Prostate gland (tissue), 2 donors: ENCODE data around the gene IL21R. TPM values are rescaled to one million over a fixed set of nuclear protein-coding genes. Genes with fewer than 3 reads are reported as not detected.
"Not testable (repeated sequence)": the region's sequence is repeated elsewhere in the genome, so short reads cannot be mapped to it uniquely, and the experiment has no call there.

Experiments used
- DNase-seq: peaks from one replicate; pipeline ENCODE4 v3.0.0-alpha.2; 2019; ENCODE audit warnings: low spot score
- H3K27ac ChIP-seq, 2 donors: fragments of 200-600 bp; sonication (generic); 2 replicates each; pipeline ENCODE4 v1.5.1; 2017 to 2019
- H3K27me3 ChIP-seq: fragments of 200-600 bp; sonication (generic); replicated peaks from 2 replicates; pipeline ENCODE4 v1.5.1; 2019; ENCODE audit not compliant: insufficient read depth
- H3K36me3 ChIP-seq, 2 donors: fragments of 200-600 bp; sonication (generic); 1 replicate in 1 of 2; 2 replicates in 1 of 2; pipeline versions ENCODE4 v1.5.1 to v1.8.1; 2017 to 2019
- H3K4me1 ChIP-seq: fragments of 200-600 bp; sonication (generic); replicated peaks from 2 replicates; pipeline ENCODE4 v1.5.1; 2019
- H3K4me3 ChIP-seq, 2 donors: fragments of 200-600 bp; sonication (generic); 2 replicates each; pipeline ENCODE4 v1.5.1; 2017 to 2019
- H3K9me3 ChIP-seq: fragments of 200-600 bp; sonication (generic); 2 replicates; pipeline ENCODE4 v1.5.1; 2017
- POLR2A ChIP-seq: fragments of 450-650 bp; IDR thresholded peaks from one replicate; pipeline ENCODE4 v1.6.1; 2016; ENCODE audit warnings: antibody characterized with exemption, mild to moderate bottlenecking
- POLR2AphosphoS5 ChIP-seq: sonication (generic); formaldehyde crosslinking; IDR thresholded peaks from one replicate; pipeline ENCODE4 v1.6.1; 2017; ENCODE audit warnings: antibody characterized with exemption
- WGBS: methylation state at CpG from one replicate; pipeline ENCODE4 v1.1.5; 2018; 5-methylcytosine and 5-hydroxymethylcytosine counted together
- intact Hi-C: fragments of 100-400 bp; cut with DNase I; formaldehyde crosslinking; loops from one replicate; pipeline ENCODE4 v1.14.2; 2022
- total RNA-seq, 2 donors: library from RNA; depleted of rRNA; stranded (reverse); fragments of >200 nt; gene quantifications; one replicate each; pipeline ENCODE4 v1.1.0, GENCODE V29; 2016
- TF ChIP-seq, protein P1 (sequence below), 4 experiments: fragments of 200-600 bp in 2 of 4; fragments of 450-650 bp in 2 of 4; sonication (generic) in 2 of 4; IDR thresholded peaks; 1 replicate in 3 of 4; 2 replicates in 1 of 4; pipeline ENCODE4 v1.5.1; 2016 to 2019; ENCODE audit warnings: antibody characterized with exemption in 4 of 4, mild to moderate bottlenecking in 2 of 4, moderate library complexity in 2 of 4

The IL21R gene
- total RNA-seq, 2 donors from 2014 or later, result 0.32 to 0.57 TPM

DNA sequence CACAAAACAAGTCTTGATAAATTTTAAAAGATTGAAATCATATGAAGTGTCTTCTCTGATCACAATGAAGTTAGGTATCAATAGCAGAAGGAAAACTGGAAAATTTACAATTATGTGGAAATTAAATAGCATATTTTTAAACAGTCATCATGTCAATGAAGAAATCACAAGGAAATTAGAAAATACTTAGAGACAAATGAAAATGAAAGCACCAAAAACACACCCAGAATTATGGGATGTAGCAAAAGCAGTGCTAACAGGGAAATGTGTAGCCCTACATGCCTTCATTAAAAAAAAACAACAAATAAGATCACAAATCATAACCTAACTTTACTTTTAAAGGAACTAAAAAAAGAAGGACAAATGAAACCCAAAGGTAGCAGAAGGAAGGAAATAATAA lies 7.5 kb upstream of the IL21R start:
- Histone ChIP-seq H3K36me3 (no peaks in the 10 kb centered on the region), H3K4me3 (no peak overlapping the region), H3K27ac (no peak overlapping the region), H3K9me3 (no peaks in the 10 kb centered on the region), H3K27me3 (no peaks in the 10 kb centered on the region), H3K4me1 (no peaks in the 10 kb centered on the region)
- no peak for DNase-seq
- intact Hi-C loops, result no loop called here
- TF ChIP-seq POLR2A, result no peak
- TF ChIP-seq POLR2AphosphoS5, result no peak
- TF ChIP-seq, protein P1, sequence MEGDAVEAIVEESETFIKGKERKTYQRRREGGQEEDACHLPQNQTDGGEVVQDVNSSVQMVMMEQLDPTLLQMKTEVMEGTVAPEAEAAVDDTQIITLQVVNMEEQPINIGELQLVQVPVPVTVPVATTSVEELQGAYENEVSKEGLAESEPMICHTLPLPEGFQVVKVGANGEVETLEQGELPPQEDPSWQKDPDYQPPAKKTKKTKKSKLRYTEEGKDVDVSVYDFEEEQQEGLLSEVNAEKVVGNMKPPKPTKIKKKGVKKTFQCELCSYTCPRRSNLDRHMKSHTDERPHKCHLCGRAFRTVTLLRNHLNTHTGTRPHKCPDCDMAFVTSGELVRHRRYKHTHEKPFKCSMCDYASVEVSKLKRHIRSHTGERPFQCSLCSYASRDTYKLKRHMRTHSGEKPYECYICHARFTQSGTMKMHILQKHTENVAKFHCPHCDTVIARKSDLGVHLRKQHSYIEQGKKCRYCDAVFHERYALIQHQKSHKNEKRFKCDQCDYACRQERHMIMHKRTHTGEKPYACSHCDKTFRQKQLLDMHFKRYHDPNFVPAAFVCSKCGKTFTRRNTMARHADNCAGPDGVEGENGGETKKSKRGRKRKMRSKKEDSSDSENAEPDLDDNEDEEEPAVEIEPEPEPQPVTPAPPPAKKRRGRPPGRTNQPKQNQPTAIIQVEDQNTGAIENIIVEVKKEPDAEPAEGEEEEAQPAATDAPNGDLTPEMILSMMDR (IDR thresholded peaks at IDR 0.05), result no peak

DNA sequence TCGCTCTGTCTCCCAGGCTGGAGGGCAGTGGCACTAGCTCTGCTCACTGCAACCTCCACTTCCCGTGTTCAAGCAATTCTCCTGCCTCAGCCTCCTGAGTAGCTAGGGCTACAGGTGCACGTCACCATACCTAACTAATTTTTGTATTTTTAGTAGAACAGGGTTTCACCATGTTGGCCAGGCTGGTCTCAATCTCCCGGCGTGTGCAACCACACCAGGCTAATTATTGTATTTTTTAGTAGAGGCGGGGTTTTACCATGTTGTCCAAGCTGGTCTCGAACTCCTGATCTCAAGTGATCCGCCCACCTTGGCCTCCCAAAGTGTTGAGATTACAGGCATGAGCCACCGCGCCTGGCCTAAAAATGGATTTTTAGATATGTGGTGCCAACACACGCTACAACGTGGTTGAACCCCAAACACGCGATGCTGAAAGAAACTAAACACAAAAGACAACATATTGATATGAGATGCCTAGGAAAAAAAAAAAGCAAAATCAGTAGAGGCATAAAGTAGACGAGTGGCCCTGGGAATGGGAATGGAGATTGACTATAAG lies 3.6 kb upstream of the IL21R start:
- 88% methylated on average over 15 of the region's 15 CpGs for WGBS
- H3K27ac ChIP-seq, H3K27me3 ChIP-seq, H3K4me3 ChIP-seq, intact Hi-C loops, H3K9me3 ChIP-seq, H3K36me3 ChIP-seq, H3K4me1 ChIP-seq, DNase-seq: not testable (repeated sequence)

DNA sequence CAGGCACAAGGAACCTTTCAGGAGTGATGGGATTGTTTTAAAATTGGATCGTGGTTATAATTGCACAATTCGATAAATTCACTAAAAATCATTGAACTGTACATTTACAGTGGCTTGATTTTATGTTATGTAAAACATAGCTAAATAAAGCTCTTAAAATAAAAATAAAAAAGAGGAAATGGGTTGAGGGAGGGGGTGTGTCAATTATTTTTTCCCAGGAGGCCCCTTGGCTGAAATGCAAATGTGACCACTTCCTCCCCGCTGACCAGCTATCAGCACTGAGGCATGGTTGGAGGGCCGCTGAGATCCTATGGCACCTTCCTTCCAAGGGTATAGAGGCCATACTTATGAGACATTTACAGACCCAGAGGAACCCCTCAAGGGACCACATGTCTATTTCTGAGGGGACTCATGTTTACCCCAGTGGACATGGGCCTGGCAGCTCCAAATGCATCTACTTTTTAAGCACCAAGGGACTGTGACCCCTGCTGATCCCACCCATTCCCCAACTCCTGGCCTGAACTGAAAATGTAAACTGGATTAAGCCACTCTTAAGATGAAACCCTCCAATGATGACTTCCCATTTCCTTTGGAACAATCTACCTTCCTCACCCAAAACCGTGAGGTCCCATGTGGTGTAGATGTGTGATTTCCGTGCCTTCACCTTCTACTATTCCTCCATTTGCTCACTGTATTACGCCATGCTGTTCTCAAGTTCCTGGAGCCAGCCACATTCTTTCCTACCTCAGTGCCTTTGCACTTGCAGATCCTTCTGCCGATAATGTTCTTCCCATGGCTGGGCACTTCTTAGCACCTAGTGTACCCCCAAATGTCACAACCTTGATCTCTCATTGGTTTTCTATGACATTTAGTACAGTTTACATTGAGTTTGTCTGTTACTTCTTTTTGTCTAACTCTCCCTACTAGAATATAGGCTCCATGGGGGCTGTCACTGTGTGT lies 2.8 kb upstream of the IL21R start:
- H3K27me3 ChIP-seq, result no peaks in the 10 kb centered on the region
- no peak overlapping the region for H3K4me3 ChIP-seq
- H3K36me3 ChIP-seq, result no peaks in the 10 kb centered on the region
- intact Hi-C loops, result no loop called here
- TF ChIP-seq, protein P1 (IDR thresholded peaks at IDR 0.05), result no peak
- no peak for TF ChIP-seq POLR2A
- no peak for TF ChIP-seq POLR2AphosphoS5
- H3K27ac ChIP-seq, result no peak overlapping the region
- no peak for DNase-seq
- no peaks in the 10 kb centered on the region for H3K9me3 ChIP-seq
- H3K4me1 ChIP-seq, result no peaks in the 10 kb centered on the region
- 82% methylated on average over 8 of the region's 8 CpGs for WGBS

DNA sequence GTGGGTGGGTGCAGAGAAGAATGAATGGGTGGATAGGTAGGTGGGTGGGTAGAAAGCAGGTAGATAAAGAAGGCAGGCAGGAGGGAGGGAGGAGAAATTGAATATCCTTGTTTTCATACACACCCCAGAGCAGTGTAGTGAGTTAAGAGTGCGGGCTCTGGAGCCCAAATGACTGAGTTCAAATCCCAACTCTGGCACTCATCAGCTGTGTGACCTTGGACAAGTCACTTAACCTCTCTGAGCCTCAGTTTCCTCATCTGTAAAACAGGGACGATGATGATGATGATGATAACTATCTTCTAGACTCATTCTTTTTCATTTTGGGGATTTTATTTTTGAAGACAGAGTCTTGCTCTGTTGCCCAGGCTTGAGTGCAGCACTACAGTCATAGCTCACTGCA lies 2.0 kb upstream of the IL21R start:
- TF ChIP-seq POLR2A (no peak), POLR2AphosphoS5 (no peak)
- TF ChIP-seq, protein P1 (IDR thresholded peaks at IDR 0.05), result no peak
- H3K27ac ChIP-seq, result no peak overlapping the region
- H3K9me3 ChIP-seq, result no peaks in the 10 kb centered on the region
- DNase-seq, result no peak
- H3K36me3 ChIP-seq, result no peaks in the 10 kb centered on the region
- intact Hi-C loops, result no loop called here
- H3K4me1 ChIP-seq, result no peaks in the 10 kb centered on the region
- no peak overlapping the region for H3K4me3 ChIP-seq
- 93% methylated on average over 2 of the region's 2 CpGs for WGBS
- no peaks in the 10 kb centered on the region for H3K27me3 ChIP-seq

DNA sequence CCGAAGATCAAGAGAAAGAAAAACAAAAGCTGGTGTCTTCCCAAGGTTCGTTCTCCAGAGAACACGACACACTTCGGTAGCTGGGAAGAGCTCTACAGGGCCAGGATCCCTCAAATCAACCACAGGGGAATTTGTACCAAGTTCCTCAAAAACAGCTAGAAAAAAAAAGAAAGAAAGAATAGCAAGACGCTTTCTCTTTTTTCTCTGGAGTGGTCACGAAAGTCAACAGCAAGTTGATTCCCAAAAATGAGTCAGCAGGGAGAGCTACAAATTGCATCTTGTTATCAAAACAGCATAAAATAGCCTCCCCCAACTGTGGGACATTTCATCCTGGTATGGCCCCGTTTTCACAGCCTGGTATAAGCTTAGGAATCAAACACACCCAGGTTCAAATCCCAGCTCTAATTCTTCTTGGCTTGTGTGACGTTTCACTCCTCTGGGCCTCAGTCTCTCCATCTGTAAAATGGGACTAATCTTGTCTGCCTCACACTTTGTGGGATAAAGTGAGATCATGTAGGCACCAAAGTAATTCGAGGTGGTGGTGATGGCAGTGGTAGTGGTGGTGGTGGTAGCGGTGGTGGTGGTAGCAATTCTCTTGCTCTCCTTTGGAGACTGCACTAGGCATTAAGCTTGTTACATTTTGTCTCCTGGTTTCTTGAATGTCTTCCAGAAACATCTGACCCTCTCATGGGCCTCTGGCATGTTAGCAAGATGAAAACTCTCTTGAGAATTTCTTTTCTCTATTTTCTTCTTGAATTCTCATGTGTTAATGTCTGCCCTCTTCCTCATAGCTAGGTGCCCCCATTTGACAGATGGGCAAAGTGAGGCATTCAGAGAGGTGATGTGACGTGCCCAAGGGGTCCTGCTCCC lies 988 bp upstream of the IL21R start:
- Histone ChIP-seq H3K27ac (no peak overlapping the region), H3K4me3 (no peak overlapping the region), H3K9me3 (no peaks in the 10 kb centered on the region), H3K4me1 (no peaks in the 10 kb centered on the region), H3K27me3 (no peaks in the 10 kb centered on the region), H3K36me3 (no peaks in the 10 kb centered on the region)
- WGBS, result 41% methylated on average over 11 of the region's 11 CpGs
- intact Hi-C loops, result no loop called here
- DNase-seq, result no peak
- TF ChIP-seq POLR2AphosphoS5 (no peak), POLR2A (no peak)
- TF ChIP-seq, protein P1 (IDR thresholded peaks at IDR 0.05), result no peak
